ENCODE results near the gene FGG. TPM values are rescaled to one million over a fixed set of nuclear protein-coding genes. Genes with fewer than 3 reads are reported as not detected.
A peak's percentile ranks its signal among the peaks of the same experiment; 100 is the strongest.

Gene FGG
- total and polyA plus RNA-seq, 2 of the 13 experiments (the other 11 are each of a cell fraction or from before 2014, with no cell fraction given) = 1,037 to 2,423 TPM

- peak; percentile 94 for TF ChIP-seq ZBTB21 (CRISPR knock-in tag; IDR thresholded peaks at IDR 0.05)
- TF ChIP-seq ZBTB43 (CRISPR knock-in tag; conservative IDR thresholded peaks at IDR 0.05) = peak; percentile 96
- TF ChIP-seq, protein P1, sequence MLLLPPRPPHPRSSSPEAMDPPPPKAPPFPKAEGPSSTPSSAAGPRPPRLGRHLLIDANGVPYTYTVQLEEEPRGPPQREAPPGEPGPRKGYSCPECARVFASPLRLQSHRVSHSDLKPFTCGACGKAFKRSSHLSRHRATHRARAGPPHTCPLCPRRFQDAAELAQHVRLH (CRISPR knock-in tag; IDR thresholded peaks at IDR 0.05; ENCODE audit: borderline replicate concordance, low read depth) = peak; percentile 76
- TF ChIP-seq, protein P2, sequence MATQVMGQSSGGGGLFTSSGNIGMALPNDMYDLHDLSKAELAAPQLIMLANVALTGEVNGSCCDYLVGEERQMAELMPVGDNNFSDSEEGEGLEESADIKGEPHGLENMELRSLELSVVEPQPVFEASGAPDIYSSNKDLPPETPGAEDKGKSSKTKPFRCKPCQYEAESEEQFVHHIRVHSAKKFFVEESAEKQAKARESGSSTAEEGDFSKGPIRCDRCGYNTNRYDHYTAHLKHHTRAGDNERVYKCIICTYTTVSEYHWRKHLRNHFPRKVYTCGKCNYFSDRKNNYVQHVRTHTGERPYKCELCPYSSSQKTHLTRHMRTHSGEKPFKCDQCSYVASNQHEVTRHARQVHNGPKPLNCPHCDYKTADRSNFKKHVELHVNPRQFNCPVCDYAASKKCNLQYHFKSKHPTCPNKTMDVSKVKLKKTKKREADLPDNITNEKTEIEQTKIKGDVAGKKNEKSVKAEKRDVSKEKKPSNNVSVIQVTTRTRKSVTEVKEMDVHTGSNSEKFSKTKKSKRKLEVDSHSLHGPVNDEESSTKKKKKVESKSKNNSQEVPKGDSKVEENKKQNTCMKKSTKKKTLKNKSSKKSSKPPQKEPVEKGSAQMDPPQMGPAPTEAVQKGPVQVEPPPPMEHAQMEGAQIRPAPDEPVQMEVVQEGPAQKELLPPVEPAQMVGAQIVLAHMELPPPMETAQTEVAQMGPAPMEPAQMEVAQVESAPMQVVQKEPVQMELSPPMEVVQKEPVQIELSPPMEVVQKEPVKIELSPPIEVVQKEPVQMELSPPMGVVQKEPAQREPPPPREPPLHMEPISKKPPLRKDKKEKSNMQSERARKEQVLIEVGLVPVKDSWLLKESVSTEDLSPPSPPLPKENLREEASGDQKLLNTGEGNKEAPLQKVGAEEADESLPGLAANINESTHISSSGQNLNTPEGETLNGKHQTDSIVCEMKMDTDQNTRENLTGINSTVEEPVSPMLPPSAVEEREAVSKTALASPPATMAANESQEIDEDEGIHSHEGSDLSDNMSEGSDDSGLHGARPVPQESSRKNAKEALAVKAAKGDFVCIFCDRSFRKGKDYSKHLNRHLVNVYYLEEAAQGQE (IDR thresholded peaks at IDR 0.05; ENCODE audit: borderline replicate concordance in 1 of 2, low read depth in 1 of 2, low read length in 2 of 2) = peak in 1 of 2 experiments; percentile 60; a peak in 1 of 4 replicates
- TF ChIP-seq, protein P3, sequence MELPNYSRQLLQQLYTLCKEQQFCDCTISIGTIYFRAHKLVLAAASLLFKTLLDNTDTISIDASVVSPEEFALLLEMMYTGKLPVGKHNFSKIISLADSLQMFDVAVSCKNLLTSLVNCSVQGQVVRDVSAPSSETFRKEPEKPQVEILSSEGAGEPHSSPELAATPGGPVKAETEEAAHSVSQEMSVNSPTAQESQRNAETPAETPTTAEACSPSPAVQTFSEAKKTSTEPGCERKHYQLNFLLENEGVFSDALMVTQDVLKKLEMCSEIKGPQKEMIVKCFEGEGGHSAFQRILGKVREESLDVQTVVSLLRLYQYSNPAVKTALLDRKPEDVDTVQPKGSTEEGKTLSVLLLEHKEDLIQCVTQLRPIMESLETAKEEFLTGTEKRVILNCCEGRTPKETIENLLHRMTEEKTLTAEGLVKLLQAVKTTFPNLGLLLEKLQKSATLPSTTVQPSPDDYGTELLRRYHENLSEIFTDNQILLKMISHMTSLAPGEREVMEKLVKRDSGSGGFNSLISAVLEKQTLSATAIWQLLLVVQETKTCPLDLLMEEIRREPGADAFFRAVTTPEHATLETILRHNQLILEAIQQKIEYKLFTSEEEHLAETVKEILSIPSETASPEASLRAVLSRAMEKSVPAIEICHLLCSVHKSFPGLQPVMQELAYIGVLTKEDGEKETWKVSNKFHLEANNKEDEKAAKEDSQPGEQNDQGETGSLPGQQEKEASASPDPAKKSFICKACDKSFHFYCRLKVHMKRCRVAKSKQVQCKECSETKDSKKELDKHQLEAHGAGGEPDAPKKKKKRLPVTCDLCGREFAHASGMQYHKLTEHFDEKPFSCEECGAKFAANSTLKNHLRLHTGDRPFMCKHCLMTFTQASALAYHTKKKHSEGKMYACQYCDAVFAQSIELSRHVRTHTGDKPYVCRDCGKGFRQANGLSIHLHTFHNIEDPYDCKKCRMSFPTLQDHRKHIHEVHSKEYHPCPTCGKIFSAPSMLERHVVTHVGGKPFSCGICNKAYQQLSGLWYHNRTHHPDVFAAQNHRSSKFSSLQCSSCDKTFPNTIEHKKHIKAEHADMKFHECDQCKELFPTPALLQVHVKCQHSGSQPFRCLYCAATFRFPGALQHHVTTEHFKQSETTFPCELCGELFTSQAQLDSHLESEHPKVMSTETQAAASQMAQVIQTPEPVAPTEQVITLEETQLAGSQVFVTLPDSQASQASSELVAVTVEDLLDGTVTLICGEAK (IDR thresholded peaks at IDR 0.05) = no peak
- TF ChIP-seq, protein P3 (CRISPR knock-in tag; IDR thresholded peaks at IDR 0.05) = no peak; the same call in 1 of the 2 replicates
- TF ChIP-seq, protein P4, sequence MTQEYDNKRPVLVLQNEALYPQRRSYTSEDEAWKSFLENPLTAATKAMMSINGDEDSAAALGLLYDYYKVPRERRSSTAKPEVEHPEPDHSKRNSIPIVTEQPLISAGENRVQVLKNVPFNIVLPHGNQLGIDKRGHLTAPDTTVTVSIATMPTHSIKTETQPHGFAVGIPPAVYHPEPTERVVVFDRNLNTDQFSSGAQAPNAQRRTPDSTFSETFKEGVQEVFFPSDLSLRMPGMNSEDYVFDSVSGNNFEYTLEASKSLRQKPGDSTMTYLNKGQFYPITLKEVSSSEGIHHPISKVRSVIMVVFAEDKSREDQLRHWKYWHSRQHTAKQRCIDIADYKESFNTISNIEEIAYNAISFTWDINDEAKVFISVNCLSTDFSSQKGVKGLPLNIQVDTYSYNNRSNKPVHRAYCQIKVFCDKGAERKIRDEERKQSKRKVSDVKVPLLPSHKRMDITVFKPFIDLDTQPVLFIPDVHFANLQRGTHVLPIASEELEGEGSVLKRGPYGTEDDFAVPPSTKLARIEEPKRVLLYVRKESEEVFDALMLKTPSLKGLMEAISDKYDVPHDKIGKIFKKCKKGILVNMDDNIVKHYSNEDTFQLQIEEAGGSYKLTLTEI (CRISPR knock-in tag; conservative IDR thresholded peaks at IDR 0.05) = no peak
- no peak for TF ChIP-seq IKZF4 (CRISPR knock-in tag; IDR thresholded peaks at IDR 0.05; ENCODE audit: borderline replicate concordance, low read depth, not compliant biosample characterization)
These were observed 52.7 kb downstream of the FGG start (continued) for GRCh38 chr4:154559494-154560418.

Measured in HepG2 (cell line).